Measurements from ENCODE around the gene PDE4DIP.
"Not testable (repeated sequence)": the region's sequence is repeated elsewhere in the genome, so short reads cannot be mapped to it uniquely, and the experiment has no call there.

Gene PDE4DIP

DNA sequence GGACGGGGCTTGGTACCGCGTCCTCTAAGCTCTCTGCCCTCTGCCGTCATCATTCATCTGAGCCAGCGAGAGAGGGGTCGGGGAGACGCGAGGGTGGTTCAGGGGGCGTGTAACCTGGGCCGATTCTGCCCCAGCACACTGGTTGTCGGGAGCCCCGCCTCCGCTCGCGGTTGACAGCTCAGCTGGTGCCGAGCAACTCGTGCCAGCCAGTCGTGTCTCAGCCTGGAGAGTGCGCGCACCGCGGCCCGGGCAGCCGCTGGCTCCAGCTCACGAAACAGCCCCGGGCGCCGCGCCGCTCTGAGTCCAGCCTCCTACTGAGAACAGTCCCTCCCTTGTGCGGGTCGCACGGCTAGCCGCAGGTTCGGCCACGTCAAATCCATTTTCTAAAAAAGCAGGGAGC, at the start of gene PDE4DIP:
Gene PDE4DIP, plus strand, starts transcription at position 209 of the 400 bp plus-strand sequence. CDS start 347 bp downstream, outside the sequence.
- not testable (repeated sequence) for DNase-seq

DNA sequence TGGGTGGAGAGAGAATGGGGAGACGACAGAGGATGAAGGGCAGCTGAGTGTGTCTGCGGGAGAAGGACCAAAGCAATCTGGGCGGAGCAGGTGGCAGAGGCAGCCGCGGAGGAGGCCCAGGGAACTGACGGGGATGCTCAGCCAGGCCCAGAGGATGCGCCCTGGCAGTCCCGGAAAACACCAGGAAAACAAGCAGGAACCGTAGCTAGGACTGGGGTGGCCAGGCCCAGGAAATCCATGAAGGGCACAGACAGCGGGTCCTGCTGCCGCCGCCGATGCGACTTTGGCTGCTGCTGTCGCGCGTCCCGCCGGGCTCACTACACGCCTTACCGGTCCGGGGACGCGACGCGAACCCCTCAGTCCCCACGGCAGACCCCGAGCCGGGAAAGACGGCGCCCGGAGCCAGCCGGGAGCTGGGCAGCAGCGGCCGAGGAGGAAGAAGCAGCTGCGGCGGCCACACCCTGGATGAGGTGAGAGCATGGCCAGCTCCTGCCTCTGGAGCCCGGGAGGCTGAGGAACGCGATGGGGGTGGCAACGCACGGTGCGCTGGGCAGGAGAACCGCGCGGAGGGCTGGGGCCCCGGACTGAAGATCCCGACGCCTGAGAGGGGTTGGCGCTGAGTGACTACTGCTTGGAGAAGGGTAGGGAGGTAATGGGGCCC, 35.8 kb upstream of the PDE4DIP start:
- DNase-seq: not testable (repeated sequence)

DNA sequence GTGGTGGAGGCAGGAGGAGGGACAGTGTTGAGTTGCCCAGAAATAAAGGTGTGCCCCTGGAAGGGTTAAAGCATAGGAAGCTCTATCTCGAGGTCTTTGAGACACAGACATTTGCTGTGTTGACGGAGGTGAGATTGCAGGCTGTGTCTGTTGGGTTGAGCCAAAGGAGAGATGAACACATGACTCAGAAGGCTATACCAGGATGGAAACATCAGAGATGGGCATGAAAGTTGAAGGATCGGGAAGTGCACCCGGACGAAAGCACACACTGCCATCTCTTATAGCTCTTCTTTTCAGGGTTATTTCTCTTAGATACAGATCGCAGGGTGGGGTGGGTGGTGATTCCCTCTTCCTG, 35.3 kb upstream of the PDE4DIP start:
- DNase-seq: not testable (repeated sequence)

DNA sequence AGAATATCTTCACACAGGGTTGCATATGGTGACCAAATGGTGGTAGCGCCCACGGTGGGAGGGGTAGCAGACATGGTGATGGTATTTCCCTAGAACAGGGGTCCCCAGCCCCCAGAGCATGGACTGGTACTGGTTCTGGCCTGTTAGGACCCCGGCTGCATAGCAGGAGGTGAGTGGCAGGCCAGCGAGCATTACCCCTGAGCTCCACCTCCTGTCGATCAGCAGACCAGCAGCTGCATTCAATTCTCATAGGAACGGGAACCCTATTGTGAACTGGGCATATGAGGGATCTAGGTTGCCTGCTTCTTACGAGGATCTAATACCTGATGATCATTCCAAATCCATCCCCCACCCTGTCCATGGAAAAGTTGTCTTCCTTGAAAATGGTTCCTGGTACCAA, 22.0 kb upstream of the PDE4DIP start:
- not testable (repeated sequence) for DNase-seq

DNA sequence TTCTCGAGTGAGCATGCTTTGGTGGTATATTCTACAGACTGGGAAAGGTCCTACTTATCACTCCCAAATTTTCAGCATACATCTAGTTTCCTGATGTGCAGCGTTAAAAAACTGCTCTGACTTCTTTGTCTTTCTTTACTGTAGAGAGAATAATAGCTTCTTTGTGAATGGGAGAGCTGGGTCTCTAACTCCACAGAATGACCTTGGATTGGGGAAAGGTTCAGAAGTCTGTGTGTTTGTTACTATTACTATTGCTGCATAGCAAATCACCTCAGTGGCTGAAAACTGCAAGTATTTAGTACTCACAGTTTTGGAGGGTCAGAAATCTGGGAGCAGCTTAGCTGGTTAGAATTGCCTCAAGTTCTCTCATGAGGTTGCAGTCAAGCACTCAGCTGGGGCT, 20.4 kb upstream of the PDE4DIP start:
- not testable (repeated sequence) for DNase-seq

- DNase-seq: not testable (repeated sequence)
Measured at GRCh38 chr1:148825029-148825428, 19.2 kb upstream of the PDE4DIP start.

DNA sequence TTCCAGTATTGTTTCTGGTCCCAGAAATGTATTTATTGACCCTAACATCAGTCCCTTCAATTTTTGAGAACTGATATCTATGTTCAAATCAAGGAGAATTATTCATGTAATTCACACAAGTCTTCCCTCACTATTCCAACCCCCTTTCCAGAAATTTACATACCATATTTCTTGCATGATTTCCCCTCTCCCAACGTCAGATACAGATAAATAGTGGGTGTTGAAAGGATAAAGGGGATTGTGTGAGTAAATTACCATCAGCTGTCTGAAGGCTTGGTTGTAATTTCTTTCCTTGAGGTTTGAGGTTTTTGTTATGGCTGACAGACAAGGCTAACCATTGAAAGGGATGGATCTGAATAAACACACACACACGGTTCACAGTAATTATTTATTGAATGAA, 15.7 kb upstream of the PDE4DIP start:
- not testable (repeated sequence) for DNase-seq

- not testable (repeated sequence) for DNase-seq
Measured at GRCh38 chr1:148828962-148829361, 15.3 kb upstream of the PDE4DIP start.

DNA sequence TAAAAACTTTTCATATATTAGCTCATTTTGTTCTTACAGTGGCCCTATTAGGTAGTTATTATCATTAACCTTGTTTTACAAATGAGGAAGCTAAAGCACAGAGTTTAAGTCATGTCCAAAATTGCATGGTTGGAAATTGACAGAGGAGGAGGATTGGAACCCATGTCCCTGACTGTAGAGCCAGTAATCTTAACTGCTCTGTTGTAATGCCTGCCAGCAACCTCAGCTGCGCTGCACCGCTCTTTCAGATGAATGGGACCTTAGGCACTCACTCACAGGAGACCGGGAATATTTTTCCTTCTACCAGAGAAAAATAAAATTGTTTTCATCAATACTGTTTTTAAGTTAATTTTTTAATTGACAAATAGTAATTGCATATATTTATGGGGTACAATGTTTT, 14.9 kb upstream of the PDE4DIP start:
- not testable (repeated sequence) for DNase-seq

- DNase-seq: not testable (repeated sequence)
Measured at GRCh38 chr1:148841262-148841661, 3.0 kb upstream of the PDE4DIP start.

- DNase-seq: not testable (repeated sequence)
Measured at GRCh38 chr1:148844651-148845050, 423 bp downstream of the PDE4DIP start.

- not testable (repeated sequence) for DNase-seq
Measured at GRCh38 chr1:148845068-148845467, 840 bp downstream of the PDE4DIP start.

GRCh38 chr1:148850347-148850746, 6.1 kb downstream of the PDE4DIP start:
- not testable (repeated sequence) for DNase-seq

- not testable (repeated sequence) for DNase-seq
Measured at GRCh38 chr1:148850840-148851239, 6.6 kb downstream of the PDE4DIP start.

DNA sequence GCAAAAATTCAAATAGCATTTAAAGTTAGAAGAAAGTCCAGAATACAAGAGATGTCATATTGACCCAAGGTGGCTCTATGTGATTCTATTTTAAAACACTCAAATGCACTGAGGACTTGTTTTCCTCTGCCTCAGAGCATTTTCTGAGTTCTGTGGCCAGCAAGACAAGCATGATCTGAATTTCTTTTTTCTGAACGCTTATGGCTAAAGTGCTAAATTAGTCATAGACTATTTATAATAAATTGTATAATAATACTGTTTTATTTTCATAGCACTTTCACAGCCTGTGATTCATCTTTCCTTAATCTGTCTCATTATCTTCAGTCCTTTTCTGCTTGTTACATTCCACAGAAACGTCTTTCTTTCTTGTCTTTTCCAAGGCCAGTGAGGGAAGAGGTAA, 7.5 kb downstream of the PDE4DIP start:
- not testable (repeated sequence) for DNase-seq

DNA sequence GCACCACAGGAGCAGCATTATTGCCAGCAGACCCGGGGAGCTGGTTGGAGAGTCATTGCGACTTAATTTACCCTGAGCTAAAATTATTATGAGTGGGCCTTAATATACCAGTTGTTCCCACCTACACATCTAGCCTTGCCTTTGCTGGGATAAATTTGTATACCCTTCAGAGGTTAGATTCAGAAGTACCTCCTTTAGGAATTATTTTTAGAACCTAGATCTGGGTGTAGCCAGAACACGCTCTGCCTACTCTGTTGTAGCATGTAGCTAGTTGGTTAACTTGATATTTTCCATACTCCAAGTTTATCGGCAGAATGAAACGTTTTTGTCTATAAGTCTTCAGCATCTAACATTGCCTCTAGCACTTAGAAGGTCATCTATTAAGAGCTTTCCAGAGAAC, 9.1 kb downstream of the PDE4DIP start:
- not testable (repeated sequence) for DNase-seq

DNA sequence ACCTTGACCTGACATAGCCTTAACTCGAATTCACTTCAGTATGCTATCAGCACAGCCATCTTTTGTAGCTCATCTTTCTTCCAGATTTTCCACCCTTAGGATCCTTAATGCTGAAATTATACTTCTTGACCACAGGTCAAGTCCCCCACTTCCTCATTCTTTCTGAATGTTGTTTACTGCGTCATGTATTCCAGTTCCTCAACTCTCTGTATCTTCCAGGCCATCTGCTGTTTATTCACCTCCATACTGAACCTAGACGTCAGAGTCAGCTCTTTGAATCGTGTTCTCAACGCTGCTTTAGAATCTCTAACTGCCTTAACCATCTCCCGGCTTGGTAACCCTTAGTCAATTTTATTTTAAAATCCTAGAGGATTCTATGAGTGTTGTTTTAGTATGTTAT, 9.8 kb downstream of the PDE4DIP start:
- DNase-seq: not testable (repeated sequence)

- DNase-seq: not testable (repeated sequence)
Measured at GRCh38 chr1:148855367-148855766, 11.1 kb downstream of the PDE4DIP start.

DNA sequence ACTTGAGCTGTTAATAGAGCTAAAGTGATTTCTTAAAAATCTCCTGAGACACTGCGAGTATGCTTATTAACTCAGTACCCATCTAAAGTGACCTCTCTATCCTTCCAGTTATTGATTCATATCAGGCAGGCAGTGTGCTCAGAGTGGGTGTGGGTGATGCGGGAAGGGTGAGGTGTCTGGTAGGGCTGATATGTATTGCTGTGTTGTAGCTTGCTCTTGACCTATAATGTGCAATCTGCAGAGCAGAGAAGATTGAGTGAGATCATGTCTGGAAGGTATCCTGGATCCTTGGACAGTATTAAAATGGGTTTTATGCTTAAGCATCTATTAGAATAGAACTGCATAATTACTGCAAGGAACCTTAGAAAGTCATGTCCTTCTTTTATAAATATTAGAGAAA, 15.8 kb downstream of the PDE4DIP start:
- DNase-seq: not testable (repeated sequence)

GRCh38 chr1:148860579-148861259, 16.5 kb downstream of the PDE4DIP start:
- not testable (repeated sequence) for DNase-seq

GRCh38 chr1:148862590-148862989, 18.4 kb downstream of the PDE4DIP start:
- DNase-seq: not testable (repeated sequence)

DNA sequence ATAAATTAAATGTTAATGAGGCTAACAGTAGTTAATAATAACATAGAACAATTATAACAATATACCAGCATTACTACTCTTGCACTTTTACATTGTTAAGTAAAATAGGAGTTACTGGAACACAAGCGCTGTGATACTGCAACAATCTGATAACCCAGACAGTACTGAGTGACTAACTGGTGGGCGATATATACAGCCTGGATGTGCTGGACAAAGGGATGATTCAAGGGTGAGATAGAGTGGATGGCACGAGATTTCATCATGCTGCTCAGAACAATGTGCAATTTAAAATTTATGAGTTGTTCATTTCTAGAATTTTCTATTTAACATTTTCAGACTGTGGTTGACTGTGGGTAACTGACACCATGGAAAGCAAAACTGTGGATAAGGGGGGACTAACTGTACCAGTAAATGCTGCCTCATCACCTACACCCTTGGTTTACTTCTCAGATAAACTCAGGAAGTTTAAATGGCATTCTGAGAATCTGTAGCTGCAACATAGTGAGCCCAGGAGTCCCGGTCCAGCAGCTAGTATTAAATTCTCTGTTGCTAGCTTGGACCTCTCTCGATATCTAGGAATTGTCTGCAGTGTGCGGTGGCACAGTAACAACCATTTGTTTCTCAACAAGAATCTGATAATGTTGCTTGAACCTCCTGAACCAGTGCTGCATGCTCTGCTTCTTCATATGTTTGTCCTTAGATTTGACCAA, 24.9 kb downstream of the PDE4DIP start:
- not testable (repeated sequence) for DNase-seq

DNA sequence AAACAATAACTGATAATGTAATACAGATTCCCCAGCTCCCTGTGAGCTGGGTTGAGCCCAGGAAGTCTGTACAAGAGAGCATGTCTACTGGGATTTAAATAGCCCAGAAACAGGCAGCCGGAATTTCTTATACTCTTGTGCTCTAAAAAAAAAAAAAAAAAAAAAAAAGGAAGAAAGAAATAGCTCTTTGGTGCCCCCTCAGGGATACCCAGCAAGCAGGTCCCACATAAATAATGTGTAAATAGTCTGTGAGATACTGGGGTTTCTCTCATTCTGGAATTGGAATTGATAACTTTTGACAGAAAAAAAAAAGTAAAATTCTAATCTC, 25.4 kb downstream of the PDE4DIP start:
- DNase-seq: not testable (repeated sequence)
